K562 (cell line): ENCODE data around the gene FKRP. TPM values are rescaled to one million over a fixed set of nuclear protein-coding genes. Genes with fewer than 3 reads are reported as not detected.
A peak's percentile ranks its signal among the peaks of the same experiment; 100 is the strongest.

Source experiments
- CREB3 ChIP-seq: fragments of 450-650 bp; conservative IDR thresholded peaks from 2 replicates; pipeline ENCODE4 v1.6.1; 2016; ENCODE audit warnings: missing genetic modification characterization, low read depth, mild to moderate bottlenecking, missing compliant biosample characterization, moderate library complexity
- CREB3L1 ChIP-seq: fragments of 450-650 bp; IDR thresholded peaks from 2 replicates; pipeline ENCODE4 v1.6.1; 2014; ENCODE audit warnings: low read depth, mild to moderate bottlenecking, moderate library complexity, borderline replicate concordance
- CTCFL ChIP-seq: IDR thresholded peaks from 2 replicates; pipeline ENCODE4 v1.6.1; 2011; ENCODE audit warnings: borderline replicate concordance, low read depth, mild to moderate bottlenecking, moderate library complexity, low read length; ENCODE audit not compliant: insufficient read depth, poor library complexity, severe bottlenecking
- ERF ChIP-seq: fragments of 450-650 bp; formaldehyde crosslinking; IDR thresholded peaks from 2 replicates; pipeline ENCODE4 v1.4.0; 2020; ENCODE audit warnings: mild to moderate bottlenecking, mixed read lengths
- ESRRA ChIP-seq: fragments of 450-650 bp; IDR thresholded peaks from 2 replicates; pipeline ENCODE4 v1.6.1; 2014; ENCODE audit warnings: low read depth, mild to moderate bottlenecking, moderate library complexity, borderline replicate concordance
- FOXJ2 ChIP-seq: fragments of 200-800 bp; sonication (Bioruptor generic); IDR thresholded peaks from 2 replicates; pipeline ENCODE4 v1.6.1; 2016; ENCODE audit warnings: missing genetic modification characterization, missing compliant biosample characterization
- KAT2B ChIP-seq: IDR thresholded peaks from one replicate; pipeline ENCODE4 v1.6.1; 2012; ENCODE audit warnings: low read depth, mild to moderate bottlenecking, control low read depth, inconsistent platforms, low read length, moderate library complexity
- MAZ ChIP-seq, 2 experiments: fragments of 450-650 bp in 1 of 2; sonication (generic) in 1 of 2; formaldehyde crosslinking; IDR thresholded peaks in 1 of 2; conservative IDR thresholded peaks in 1 of 2; 2 replicates each; pipeline versions ENCODE4 v1.4.0 to v1.5.0; 2020; ENCODE audit warnings: mild to moderate bottlenecking in 1 of 2, missing genetic modification reagents in 1 of 2
- NR4A1 ChIP-seq, 2 experiments: fragments of 250-450 bp in 1 of 2; fragments of 450-650 bp in 1 of 2; sonication (Bioruptor Pico) in 1 of 2; IDR thresholded peaks; 2 replicates each; pipeline versions ENCODE4 v1.4.0 to v1.6.1; 2016 to 2020; ENCODE audit warnings: mild to moderate bottlenecking in 2 of 2, missing compliant biosample characterization in 1 of 2, missing genetic modification characterization in 1 of 2, moderate library complexity in 1 of 2
- POLR2A ChIP-seq: fragments of 450-650 bp; conservative IDR thresholded peaks from 2 replicates; pipeline ENCODE4 v1.6.1; 2016
- SIN3B ChIP-seq: fragments of 450-650 bp; IDR thresholded peaks from 2 replicates; pipeline ENCODE4 v1.6.1; 2017; ENCODE audit warnings: low read depth, mild to moderate bottlenecking, moderate library complexity
- SRSF3 ChIP-seq: fragments of 200-400 bp; formaldehyde crosslinking; IDR thresholded peaks from 2 replicates; pipeline ENCODE4 v1.6.1; 2016; ENCODE audit warnings: mild to moderate bottlenecking, low read length, moderate library complexity; ENCODE audit not compliant: insufficient read depth
- TAF15 ChIP-seq: fragments of 200-400 bp; formaldehyde crosslinking; IDR thresholded peaks from 2 replicates; pipeline ENCODE4 v1.6.1; 2017; ENCODE audit warnings: mild to moderate bottlenecking, low read depth, low read length, moderate library complexity
- TEAD4 ChIP-seq, 2 experiments: sonication (generic) in 1 of 2; formaldehyde crosslinking in 1 of 2; IDR thresholded peaks; 2 replicates each; pipeline versions ENCODE4 v1.6.1 to v1.8.0; 2012 to 2022; ENCODE audit warnings: borderline replicate concordance in 1 of 2, inconsistent platforms in 1 of 2, low read length in 1 of 2, mild to moderate bottlenecking in 1 of 2, missing genetic modification reagents in 1 of 2
- USF1 ChIP-seq: sonication (generic); formaldehyde crosslinking; IDR thresholded peaks from 2 replicates; pipeline ENCODE4 v1.9.0; 2022; ENCODE audit warnings: mild to moderate bottlenecking, missing genetic modification reagents
- VEZF1 ChIP-seq: fragments of 200-800 bp; sonication (Bioruptor generic); IDR thresholded peaks from 2 replicates; pipeline ENCODE4 v1.6.1; 2017; ENCODE audit warnings: missing genetic modification characterization, missing compliant biosample characterization
- ZBTB1 ChIP-seq: sonication (generic); formaldehyde crosslinking; IDR thresholded peaks from 2 replicates; pipeline ENCODE4 v1.8.1; 2023; ENCODE audit warnings: missing genetic modification reagents, low read depth, mild to moderate bottlenecking, borderline replicate concordance
- polyA plus RNA-seq, 8 experiments: library from polyadenylated mRNA; depleted of rRNA in 4 of 8; stranded (reverse) in 5 of 8; unstranded in 3 of 8; fragments of >200 nt; fragmentation: Nextera tagmentation in 2 of 8; fragmentation: Illumina TruSeq in 1 of 8; extraction: Ambion mirVana in 2 of 8; extraction: Trizol in 1 of 8; gene quantifications; 2 replicates each; pipeline versions ENCODE4 v1.2.1 to v1.2.3, GENCODE V29; 2011 to 2014; ENCODE audit warnings: inconsistent platforms in 1 of 8, missing spikeins in 1 of 8
- total RNA-seq, 7 experiments: library from RNA; depleted of rRNA in 6 of 7; stranded (reverse); fragments of >200 nt in 6 of 7; fragmentation: Illumina TruSeq in 2 of 7; extraction: Trizol in 2 of 7; gene quantifications; 2 replicates each; pipeline versions ENCODE4 v1.2.1 to v1.2.3, GENCODE V29; 2011 to 2021; ENCODE audit warnings: low replicate concordance in 1 of 7

The FKRP gene
- total and polyA plus RNA-seq, 9 of the 15 experiments (the other 6 are each of a cell fraction or from before 2014, with no cell fraction given) = 0.68 to 16.1 (median 6.5) TPM

- TF ChIP-seq CTCFL (peak; percentile 77), SRSF3 (0 out of 2 replicates have a peak, but pooled peaks have one; percentile 2), NR4A1 (CRISPR knock-in tag; IDR thresholded peaks at IDR 0.05) (no peak), NR4A1 (tag; IDR thresholded peaks at IDR 0.05) (no peak), ZBTB1 (CRISPR knock-in tag) (peak; percentile 83), CREB3 (tag) (no peak), POLR2A (peak; percentile 100), KAT2B (no peak), VEZF1 (CRISPR knock-in tag) (peak; percentile 83), CREB3L1 (peak; percentile 95), TEAD4 (IDR thresholded peaks at IDR 0.05; ENCODE audit: low read length) (peak; percentile 4; the same call in 1 of the 2 replicates), TEAD4 (CRISPR knock-in tag; IDR thresholded peaks at IDR 0.05; ENCODE audit: borderline replicate concordance) (peak; percentile 30; the same call in 1 of the 2 replicates), ERF (no peak; the same call in 1 of the 2 replicates), SIN3B (peak; percentile 73; the same call in 1 of the 2 replicates), USF1 (CRISPR knock-in tag) (0 out of 2 replicates have a peak, but pooled peaks have one; percentile 30), TAF15 (0 out of 2 replicates have a peak, but pooled peaks have one; percentile 43), FOXJ2 (tag) (0 out of 2 replicates have a peak, but pooled peaks have one; percentile 59), MAZ (CRISPR knock-in tag; conservative IDR thresholded peaks at IDR 0.05 in 1 of 2, IDR thresholded peaks at IDR 0.05 in 1 of 2) (peak; percentile 63 to 72; a peak in 3 of 4 replicates), ESRRA (0 out of 2 replicates have a peak, but pooled peaks have one; percentile 23)
These were observed 42.6 kb downstream of the FKRP start, which contains the start of gene SLC1A5 (continued) for GRCh38 chr19:46788262-46788967.
